MM.1S (cell line): Measurements from ENCODE around the gene NSUN7.

Experiments used
- DNase-seq: peaks from one replicate; pipeline ENCODE4 v3.0.0-alpha.2; 2015
- H2AFZ ChIP-seq: fragments of 300-600 bp; sonication (generic); 2 replicates; pipeline ENCODE4 v1.6.0; 2016; ENCODE audit warnings: antibody characterized with exemption, low read length
- H3F3A ChIP-seq: fragments of 300-600 bp; sonication (generic); 2 replicates; pipeline ENCODE4 v1.6.1; 2016; ENCODE audit warnings: mild to moderate bottlenecking, antibody characterized with exemption, low read length, moderate library complexity, mixed read lengths; ENCODE audit not compliant: insufficient read depth
- H3K27ac ChIP-seq: fragments of 300-600 bp; sonication (generic); 2 replicates; pipeline ENCODE4 v1.5.1; 2016; ENCODE audit warnings: mild to moderate bottlenecking, low read length
- H3K27me3 ChIP-seq: fragments of 300-600 bp; sonication (generic); replicated peaks from 2 replicates; pipeline ENCODE4 v1.6.0; 2016; ENCODE audit warnings: low read length; ENCODE audit not compliant: insufficient read depth
- H3K36me3 ChIP-seq: fragments of 300-600 bp; sonication (generic); replicated peaks from 2 replicates; pipeline ENCODE4 v1.6.1; 2016; ENCODE audit warnings: mild to moderate bottlenecking, low read length, mixed read lengths; ENCODE audit not compliant: insufficient read depth
- H3K4me1 ChIP-seq: fragments of 300-600 bp; sonication (generic); 2 replicates; pipeline ENCODE4 v1.6.1; 2016; ENCODE audit warnings: low read length, mixed read lengths
- H3K4me2 ChIP-seq: fragments of 300-600 bp; sonication (generic); 2 replicates; pipeline ENCODE4 v1.6.0; 2016; ENCODE audit warnings: low read depth, low read length
- H3K4me3 ChIP-seq: fragments of 300-600 bp; sonication (generic); 2 replicates; pipeline ENCODE4 v1.5.1; 2016; ENCODE audit warnings: low read length, mixed read lengths
- H3K79me2 ChIP-seq: fragments of 300-600 bp; sonication (generic); 2 replicates; pipeline ENCODE4 v1.6.1; 2016; ENCODE audit warnings: mixed run types, low read length, mixed read lengths
- H3K9ac ChIP-seq: fragments of 300-600 bp; sonication (generic); 2 replicates; pipeline ENCODE4 v1.6.1; 2016; ENCODE audit warnings: low read length, mixed read lengths
- H3K9me2 ChIP-seq: fragments of 300-600 bp; sonication (generic); replicated peaks from 2 replicates; pipeline ENCODE4 v1.6.1; 2016; ENCODE audit warnings: mild to moderate bottlenecking, low read length, mixed read lengths; ENCODE audit not compliant: insufficient read depth
- H3K9me3 ChIP-seq: fragments of 300-600 bp; sonication (generic); replicated peaks from 2 replicates; pipeline ENCODE4 v1.6.1; 2016; ENCODE audit warnings: mild to moderate bottlenecking, low read length, mixed read lengths; ENCODE audit not compliant: insufficient read depth
- H4K20me1 ChIP-seq: fragments of 300-600 bp; sonication (generic); 2 replicates; pipeline ENCODE4 v1.6.1; 2016; ENCODE audit warnings: mild to moderate bottlenecking, low read length, moderate library complexity, mixed read lengths; ENCODE audit not compliant: insufficient read depth
- EZH2 ChIP-seq: fragments of 300-600 bp; sonication (generic); optimal IDR thresholded peaks from 2 replicates; pipeline ENCODE3; 2017; ENCODE audit warnings: low read depth, mild to moderate bottlenecking, antibody characterized with exemption, low read length, mixed read lengths
- EZH2phosphoT487 ChIP-seq: fragments of 300-600 bp; sonication (generic); IDR thresholded peaks from 2 replicates; pipeline ENCODE4 v1.6.1; 2018; ENCODE audit warnings: antibody characterized with exemption, low read length
- TF ChIP-seq, protein P1 (sequence below): fragments of 300-600 bp; sonication (generic); IDR thresholded peaks from 2 replicates; pipeline ENCODE4 v1.5.1; 2016; ENCODE audit warnings: antibody characterized with exemption, low read length, mixed read lengths

NSUN7 gene

DNA sequence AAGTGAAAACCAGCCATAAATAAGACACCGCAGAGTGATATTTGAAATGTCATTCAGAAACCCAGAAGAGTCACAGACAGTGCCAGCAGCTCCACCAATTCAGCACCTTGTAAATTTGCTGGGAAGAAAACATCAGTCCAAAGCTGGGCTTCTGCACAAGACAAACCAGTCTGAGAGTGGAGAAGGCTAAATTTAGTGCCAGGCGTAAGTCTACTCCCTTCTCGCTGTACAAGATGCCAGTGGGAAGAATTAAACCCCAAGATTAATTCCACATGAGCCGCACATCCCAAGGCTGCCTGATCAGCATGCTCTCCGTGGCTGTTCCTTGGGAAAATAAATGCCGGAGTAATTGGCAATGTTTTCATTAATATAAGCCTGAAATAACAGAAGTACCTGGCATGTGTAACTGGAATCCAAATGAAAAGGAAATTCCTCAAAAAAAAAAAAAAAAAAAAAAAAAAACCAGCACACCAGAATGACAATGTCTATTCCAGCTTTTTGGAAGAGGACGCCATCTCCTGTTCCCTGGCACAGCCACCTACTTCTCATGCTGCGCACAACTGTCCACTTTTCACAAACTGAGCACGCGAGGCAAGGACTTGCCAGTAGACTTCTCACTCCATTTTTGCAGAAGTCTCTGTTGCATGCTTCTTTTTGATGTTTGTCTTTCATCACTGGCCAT, 95.5 kb downstream of the NSUN7 start:
- no peaks in the 10 kb centered on the region for H3K36me3 ChIP-seq
- H3K9ac ChIP-seq: no peak overlapping the region
- no peaks in the 10 kb centered on the region for H3K9me2 ChIP-seq
- H2AFZ ChIP-seq: no peak overlapping the region
- H3F3A ChIP-seq: peaks cover 10% of the 10 kb centered on the region; the same call in 1 of the 2 replicates
- no peaks in the 10 kb centered on the region for H4K20me1 ChIP-seq
- no peaks in the 10 kb centered on the region for H3K27me3 ChIP-seq
- no peak overlapping the region for H3K4me3 ChIP-seq
- no peak overlapping the region for H3K4me2 ChIP-seq
- no peaks in the 10 kb centered on the region for H3K79me2 ChIP-seq
- H3K27ac ChIP-seq: no peak overlapping the region
- no peak for TF ChIP-seq EZH2phosphoT487
- H3K4me1 ChIP-seq: peaks cover 3% of the 10 kb centered on the region
- H3K9me3 ChIP-seq: no peaks in the 10 kb centered on the region
- DNase-seq: no peak

DNA sequence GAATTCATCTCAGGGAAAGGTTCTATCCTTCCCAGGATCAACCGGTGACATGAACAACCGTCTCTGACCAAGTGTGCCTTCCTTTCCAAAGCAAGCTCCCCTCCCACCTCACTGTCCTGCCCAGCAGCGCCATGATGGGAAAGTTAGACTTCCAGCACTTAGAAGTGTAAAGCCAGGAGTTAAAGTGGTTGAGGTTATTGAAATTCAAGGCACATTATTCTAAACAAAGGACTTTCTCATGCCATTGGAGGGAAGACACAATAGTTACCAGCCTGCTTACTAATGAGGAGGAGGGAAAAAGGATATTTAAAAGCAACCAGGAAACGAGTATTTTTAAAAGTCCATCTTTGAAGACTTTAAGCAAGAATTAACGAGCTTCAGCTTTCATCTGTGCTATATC, 96.8 kb downstream of the NSUN7 start:
- no peaks in the 10 kb centered on the region for H3K36me3 ChIP-seq
- no peak for DNase-seq
- H3K9me3 ChIP-seq: no peaks in the 10 kb centered on the region
- H3K9ac ChIP-seq: no peak overlapping the region
- no peaks in the 10 kb centered on the region for H3K79me2 ChIP-seq
- H2AFZ ChIP-seq: no peak overlapping the region
- TF ChIP-seq EZH2 (no peak), EZH2phosphoT487 (no peak)
- TF ChIP-seq, protein P1, sequence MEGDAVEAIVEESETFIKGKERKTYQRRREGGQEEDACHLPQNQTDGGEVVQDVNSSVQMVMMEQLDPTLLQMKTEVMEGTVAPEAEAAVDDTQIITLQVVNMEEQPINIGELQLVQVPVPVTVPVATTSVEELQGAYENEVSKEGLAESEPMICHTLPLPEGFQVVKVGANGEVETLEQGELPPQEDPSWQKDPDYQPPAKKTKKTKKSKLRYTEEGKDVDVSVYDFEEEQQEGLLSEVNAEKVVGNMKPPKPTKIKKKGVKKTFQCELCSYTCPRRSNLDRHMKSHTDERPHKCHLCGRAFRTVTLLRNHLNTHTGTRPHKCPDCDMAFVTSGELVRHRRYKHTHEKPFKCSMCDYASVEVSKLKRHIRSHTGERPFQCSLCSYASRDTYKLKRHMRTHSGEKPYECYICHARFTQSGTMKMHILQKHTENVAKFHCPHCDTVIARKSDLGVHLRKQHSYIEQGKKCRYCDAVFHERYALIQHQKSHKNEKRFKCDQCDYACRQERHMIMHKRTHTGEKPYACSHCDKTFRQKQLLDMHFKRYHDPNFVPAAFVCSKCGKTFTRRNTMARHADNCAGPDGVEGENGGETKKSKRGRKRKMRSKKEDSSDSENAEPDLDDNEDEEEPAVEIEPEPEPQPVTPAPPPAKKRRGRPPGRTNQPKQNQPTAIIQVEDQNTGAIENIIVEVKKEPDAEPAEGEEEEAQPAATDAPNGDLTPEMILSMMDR: no peak
- H4K20me1 ChIP-seq: no peaks in the 10 kb centered on the region
- H3K9me2 ChIP-seq: no peaks in the 10 kb centered on the region
- no peaks in the 10 kb centered on the region for H3F3A ChIP-seq
- H3K4me2 ChIP-seq: no peak overlapping the region
- H3K4me3 ChIP-seq: no peak overlapping the region
- no peak overlapping the region for H3K27ac ChIP-seq
- H3K27me3 ChIP-seq: no peaks in the 10 kb centered on the region
- no peaks in the 10 kb centered on the region for H3K4me1 ChIP-seq

DNA sequence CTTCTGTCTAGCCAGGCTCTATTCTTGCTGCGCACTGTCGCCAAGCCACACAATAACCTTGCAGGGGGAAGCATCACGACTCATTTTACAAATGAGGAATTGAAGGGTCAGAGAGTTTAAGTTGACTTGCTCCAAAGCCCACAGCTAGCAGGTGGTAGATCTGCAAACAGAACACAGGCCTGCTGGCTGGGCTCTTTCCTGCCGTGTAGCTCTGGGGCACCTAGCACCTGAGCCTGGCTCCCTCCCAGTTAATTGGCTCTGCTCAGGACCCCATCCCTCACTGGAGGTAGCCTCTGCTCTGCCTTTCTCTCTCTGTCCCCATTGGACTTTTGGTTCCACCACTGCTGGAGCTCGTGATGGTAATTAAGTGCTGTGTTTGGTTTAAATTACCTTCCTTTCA, 98.5 kb downstream of the NSUN7 start:
- no peaks in the 10 kb centered on the region for H3K9me2 ChIP-seq
- H3K27me3 ChIP-seq: no peaks in the 10 kb centered on the region
- H4K20me1 ChIP-seq: no peaks in the 10 kb centered on the region
- no peaks in the 10 kb centered on the region for H3K36me3 ChIP-seq
- H3K27ac ChIP-seq: no peak overlapping the region
- no peaks in the 10 kb centered on the region for H3K4me1 ChIP-seq
- no peak overlapping the region for H3K9ac ChIP-seq
- no peak overlapping the region for H2AFZ ChIP-seq
- DNase-seq: no peak
- no peaks in the 10 kb centered on the region for H3F3A ChIP-seq
- TF ChIP-seq EZH2 (no peak), EZH2phosphoT487 (no peak)
- TF ChIP-seq, protein P1: no peak
- H3K4me2 ChIP-seq: no peak overlapping the region
- H3K79me2 ChIP-seq: no peaks in the 10 kb centered on the region
- H3K4me3 ChIP-seq: no peak overlapping the region
- H3K9me3 ChIP-seq: no peaks in the 10 kb centered on the region

DNA sequence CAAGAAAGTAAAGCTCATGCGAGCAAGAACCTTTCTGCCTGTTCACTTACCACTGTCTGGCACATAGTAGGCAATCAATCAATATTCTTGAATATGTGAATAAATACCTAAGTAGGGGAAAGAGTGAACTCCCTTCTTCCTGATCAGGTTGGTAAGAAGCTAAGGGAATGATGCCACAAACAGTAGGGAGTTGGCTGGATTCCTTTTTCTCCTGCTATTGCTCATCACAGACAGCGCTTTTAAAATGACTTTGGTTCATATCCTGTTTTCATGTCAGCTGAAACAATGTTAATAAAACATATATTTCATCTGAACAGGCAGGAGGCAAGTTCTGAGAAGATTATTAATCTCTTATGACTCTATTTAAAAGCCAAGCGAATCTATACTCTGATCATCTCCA, 99.2 kb downstream of the NSUN7 start:
- H3K4me1 ChIP-seq: no peaks in the 10 kb centered on the region
- no peak for DNase-seq

More for the DNA sequence above, 99.2 kb downstream of the NSUN7 start:
- no peaks in the 10 kb centered on the region for H3F3A ChIP-seq
- no peaks in the 10 kb centered on the region for H3K79me2 ChIP-seq
- no peak overlapping the region for H3K4me2 ChIP-seq
- no peak overlapping the region for H3K4me3 ChIP-seq
- TF ChIP-seq EZH2: no peak
- no peak for TF ChIP-seq EZH2phosphoT487
- TF ChIP-seq, protein P1: no peak
- no peaks in the 10 kb centered on the region for H3K9me2 ChIP-seq
- no peaks in the 10 kb centered on the region for H3K36me3 ChIP-seq
- no peaks in the 10 kb centered on the region for H4K20me1 ChIP-seq
- no peaks in the 10 kb centered on the region for H3K27me3 ChIP-seq
- H3K9me3 ChIP-seq: no peaks in the 10 kb centered on the region
- H2AFZ ChIP-seq: no peak overlapping the region
- H3K27ac ChIP-seq: no peak overlapping the region
- H3K9ac ChIP-seq: no peak overlapping the region
